ENCODE measurements around the gene ZMYND11.

DNA sequence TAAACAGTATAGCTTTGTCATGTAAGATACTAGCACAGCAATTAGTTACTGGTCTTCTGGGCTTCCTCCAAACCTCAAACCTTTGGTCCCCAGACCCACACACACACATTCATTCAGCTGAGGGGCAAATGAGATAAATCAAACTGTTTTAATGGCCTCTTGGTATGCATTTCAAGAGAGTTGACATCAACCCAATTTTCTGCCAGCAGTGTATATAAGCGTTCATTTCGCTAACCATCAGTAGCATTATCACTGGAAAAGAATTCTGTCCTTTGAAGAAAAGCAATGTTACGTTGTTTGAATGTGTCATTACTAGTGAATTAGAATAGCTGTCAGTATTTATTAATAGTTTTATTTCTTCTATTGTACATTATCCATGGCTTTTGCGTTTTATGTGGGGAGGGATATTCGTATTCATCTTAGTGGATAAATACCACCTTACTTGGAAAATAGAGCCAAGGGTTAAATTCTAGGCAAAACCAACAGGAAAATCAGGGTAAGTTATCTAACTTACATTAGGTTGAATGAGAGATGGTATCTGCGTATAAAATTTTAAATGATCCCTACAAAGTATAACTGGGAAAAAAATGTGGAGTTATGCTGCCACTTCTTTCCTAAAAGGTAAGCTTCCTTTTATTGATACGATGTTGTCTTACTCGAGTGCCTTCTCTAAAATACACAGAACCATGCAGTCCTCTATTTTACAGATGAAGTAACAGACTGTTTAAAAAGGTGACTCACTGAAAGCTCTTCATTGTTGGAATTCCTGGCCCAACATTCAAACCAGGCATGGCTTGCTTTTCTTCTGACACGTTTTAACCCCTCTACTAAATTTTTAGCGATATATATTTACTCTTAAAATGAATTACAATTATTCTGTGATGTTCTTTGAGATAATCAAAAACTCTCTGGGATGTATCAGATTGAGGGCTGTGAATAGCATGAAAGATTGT lies 2.0 kb upstream of the ZMYND11 start:
- TF ChIP-seq CTCF (IDR thresholded peaks at IDR 0.05) (no peak), ZFX (IDR thresholded peaks at IDR 0.05; ENCODE audit: borderline replicate concordance) (no peak)
